GM12878 (cell line): Measurements from ENCODE around the gene OR2B6. TPM values are rescaled to one million over a fixed set of nuclear protein-coding genes. Genes with fewer than 3 reads are reported as not detected.

Experiments used
- ATAC-seq: fragments of 200-7000 bp; cut with Tn5 transposase; 3 replicates; pipeline ENCODE4 v1.9.1; 2020; ENCODE audit warnings: mild to moderate bottlenecking, moderate library complexity
- BruUV-seq: library from RNA; stranded (reverse); fragments of 400-500 nt; replicated peaks from 2 replicates; lab custom pipeline; 2021; lab: Mats Ljungman, UMichigan
- CTCF ChIA-PET: fragments of 300-600 bp; sonication (Branson Sonifier 250); formaldehyde crosslinking; extraction: SDS; loops from one replicate; lab custom pipeline; 2021; ENCODE audit warnings: inconsistent platforms; lab: Yijun Ruan, JAX
- POLR2A ChIA-PET: fragments of 350-600 bp; formaldehyde crosslinking; extraction: SDS; loops from one replicate; lab custom pipeline; 2021; ENCODE audit warnings: inconsistent platforms; lab: Charles Lee
- RAD21 ChIA-PET: fragments of 300-600 bp; sonication (Branson Sonifier 250); formaldehyde crosslinking; loops from one replicate; lab custom pipeline; 2023; ENCODE audit warnings: antibody characterized with exemption; ENCODE audit not compliant: unreplicated experiment; lab: Charles Lee
- SMC1A ChIA-PET: fragments of 300-600 bp; sonication (Branson Sonifier 250); formaldehyde crosslinking; loops from one replicate; lab custom pipeline; 2023; ENCODE audit not compliant: unreplicated experiment, uncharacterized antibody; lab: Charles Lee
- DNase-seq: peaks from one replicate; pipeline ENCODE4 v3.0.0-alpha.2; 2011; ENCODE audit warnings: low read depth, low spot score
- FAIRE-seq: peaks from 3 replicates; lab custom pipeline; 2011; peaks lifted over from hg19 to GRCh38; lab: Jason Lieb, UNC
- H2AFZ ChIP-seq: 2 replicates; pipeline ENCODE4 v1.6.0; 2011; ENCODE audit warnings: low read depth, low read length, control low read depth; ENCODE audit not compliant: control insufficient read depth
- H3K27ac ChIP-seq: 2 replicates; pipeline ENCODE4 v1.5.1; 2011; ENCODE audit warnings: control low read depth; ENCODE audit not compliant: control insufficient read depth, insufficient read depth
- H3K27me3 ChIP-seq, 2 experiments: replicated peaks in 1 of 2; 2 replicates each; pipeline versions ENCODE4 v1.6.0 to v1.6.1; 2011; ENCODE audit warnings: low read length in 1 of 2; ENCODE audit not compliant: control insufficient read depth in 2 of 2, insufficient read depth in 2 of 2
- H3K36me3 ChIP-seq, 2 experiments: 2 replicates each; pipeline ENCODE4 v1.5.1; 2011; ENCODE audit warnings: low read length in 1 of 2; ENCODE audit not compliant: control insufficient read depth in 2 of 2, insufficient read depth in 2 of 2
- H3K4me1 ChIP-seq: 2 replicates; pipeline ENCODE4 v1.6.1; 2011; ENCODE audit warnings: mild to moderate bottlenecking, low read length, moderate library complexity, mixed read lengths; ENCODE audit not compliant: control insufficient read depth, insufficient read depth
- H3K4me2 ChIP-seq: 2 replicates; pipeline ENCODE4 v1.6.0; 2011; ENCODE audit warnings: control low read depth; ENCODE audit not compliant: control insufficient read depth, insufficient read depth
- H3K4me3 ChIP-seq: fragments of 200-600 bp; sonication (generic); 2 replicates; pipeline ENCODE4 v1.5.1; 2016
- H3K79me2 ChIP-seq: 2 replicates; pipeline ENCODE4 v1.6.0; 2011; ENCODE audit warnings: low read length; ENCODE audit not compliant: control insufficient read depth, insufficient read depth
- H3K9ac ChIP-seq: 2 replicates; pipeline ENCODE4 v1.8.0; 2011; ENCODE audit warnings: low read length, control low read depth, mixed read lengths; ENCODE audit not compliant: control insufficient read depth, insufficient read depth
- H3K9me3 ChIP-seq: replicated peaks from 3 replicates; pipeline ENCODE4 v1.5.1; 2011; ENCODE audit warnings: mild to moderate bottlenecking, low read length; ENCODE audit not compliant: control insufficient read depth, insufficient read depth
- H4K20me1 ChIP-seq: 2 replicates; pipeline ENCODE4 v1.6.0; 2011; ENCODE audit not compliant: control insufficient read depth, insufficient read depth
- BRCA1 ChIP-seq: IDR thresholded peaks from 2 replicates; pipeline ENCODE4 v1.6.1; 2011; ENCODE audit warnings: low read depth, low read length, improper control_type of control experiment
- EZH2 ChIP-seq: IDR thresholded peaks from 2 replicates; pipeline ENCODE4 v1.6.1; 2012; ENCODE audit warnings: low read depth, mild to moderate bottlenecking, control low read depth, inconsistent platforms, low read length, borderline replicate concordance; ENCODE audit not compliant: control insufficient read depth
- HDAC2 ChIP-seq: fragments of 200-600 bp; sonication (generic); IDR thresholded peaks from 2 replicates; pipeline ENCODE4 v1.6.1; 2017
- HDAC6 ChIP-seq: fragments of 200-600 bp; sonication (generic); IDR thresholded peaks from one replicate; pipeline ENCODE4 v1.8.0; 2017; ENCODE audit warnings: antibody characterized with exemption; ENCODE audit not compliant: unreplicated experiment
- NFYB ChIP-seq: IDR thresholded peaks from 2 replicates; pipeline ENCODE4 v1.6.1; 2011; ENCODE audit warnings: low read depth, mild to moderate bottlenecking, low read length, improper control_type of control experiment, moderate library complexity; ENCODE audit not compliant: insufficient read depth
- RAD51 ChIP-seq: fragments of 450-650 bp; IDR thresholded peaks from 2 replicates; pipeline ENCODE4 v1.6.1; 2016; ENCODE audit warnings: moderate library complexity, mild to moderate bottlenecking, inconsistent platforms
- SMAD5 ChIP-seq: IDR thresholded peaks from 2 replicates; pipeline ENCODE4 v1.6.1; 2016; ENCODE audit warnings: antibody characterized with exemption, low read depth
- SMC3 ChIP-seq: IDR thresholded peaks from 2 replicates; pipeline ENCODE4 v1.6.1; 2011; ENCODE audit warnings: low read length, improper control_type of control experiment, borderline replicate concordance
- SPI1 ChIP-seq: IDR thresholded peaks from 2 replicates; pipeline ENCODE4 v1.6.1; 2011; ENCODE audit warnings: low read depth, mild to moderate bottlenecking, low read length, moderate library complexity, borderline replicate concordance; ENCODE audit not compliant: insufficient read depth
- SRF ChIP-seq, 2 experiments: IDR thresholded peaks; 2 replicates each; pipeline ENCODE4 v1.6.1; 2011; ENCODE audit warnings: low read depth in 2 of 2, low read length in 2 of 2, mild to moderate bottlenecking in 1 of 2, moderate library complexity in 1 of 2
- SUPT20H ChIP-seq: IDR thresholded peaks from 2 replicates; pipeline ENCODE4 v1.6.1; 2011; ENCODE audit warnings: low read depth, mild to moderate bottlenecking, low read length, moderate library complexity, borderline replicate concordance; ENCODE audit not compliant: control insufficient read depth
- ZBED1 ChIP-seq: IDR thresholded peaks from 2 replicates; pipeline ENCODE4 v1.6.1; 2016; ENCODE audit warnings: borderline replicate concordance
- ZNF384 ChIP-seq: IDR thresholded peaks from 2 replicates; pipeline ENCODE4 v1.6.1; 2012; ENCODE audit warnings: low read depth, mild to moderate bottlenecking, low read length, improper control_type of control experiment, borderline replicate concordance
- WGBS: methylation state at CpG from one replicate; pipeline ENCODE4 v1.1.6; 2016; ENCODE audit warnings: low lambda C conversion rate; ENCODE audit not compliant: insufficient replicate concordance, insufficient coverage; ENCODE audit errors: missing lambda C conversion rate; 5-methylcytosine and 5-hydroxymethylcytosine counted together
- in situ Hi-C: fragments of 300-500 bp; cut with MboI; formaldehyde crosslinking; loops from 9 replicates; pipeline ENCODE4 v1.14.3; 2018; ENCODE audit warnings: mixed read lengths
- intact Hi-C: fragments of 100-400 bp; cut with micrococcal nuclease; formaldehyde crosslinking; loops from one replicate; pipeline ENCODE4 v1.14.2; 2022; ENCODE audit not compliant: unreplicated experiment
- polyA plus RNA-seq, 11 experiments: library from polyadenylated mRNA; depleted of rRNA in 4 of 11; unstranded in 6 of 11; stranded (reverse) in 5 of 11; fragments of >200 nt; fragmentation: Nextera tagmentation in 4 of 11; fragmentation: Illumina TruSeq in 1 of 11; extraction: Ambion mirVana in 4 of 11; extraction: Trizol in 1 of 11; gene quantifications; 1 replicate in 1 of 11; 2 replicates in 10 of 11; pipeline versions ENCODE4 v1.2.1 to v1.2.3, GENCODE V29; 2011 to 2016; ENCODE audit warnings: inconsistent platforms in 2 of 11, missing spikeins in 2 of 11, low read depth in 1 of 11
- total RNA-seq, 4 experiments: library from RNA; depleted of rRNA in 3 of 4; stranded (reverse); fragments of >200 nt in 3 of 4; fragmentation: Illumina TruSeq in 1 of 4; extraction: Trizol in 1 of 4; gene quantifications; 2 replicates each; pipeline versions ENCODE4 v1.2.1 to v1.2.3, GENCODE V29; 2013 to 2021
- TF ChIP-seq, protein P1 (sequence below): IDR thresholded peaks from 2 replicates; pipeline ENCODE4 v1.6.1; 2011; ENCODE audit warnings: borderline replicate concordance, low read depth, mild to moderate bottlenecking, moderate library complexity, mixed read lengths, low read length; ENCODE audit not compliant: insufficient read depth; ENCODE audit errors: extremely low read length
- TF ChIP-seq, protein P2 (sequence below): fragments of 450-650 bp; IDR thresholded peaks from 2 replicates; pipeline ENCODE4 v1.6.1; 2017; ENCODE audit warnings: mild to moderate bottlenecking, low read depth, inconsistent platforms; ENCODE audit not compliant: poor library complexity, severe bottlenecking

The OR2B6 gene
- total and polyA plus RNA-seq, 10 of the 15 experiments (the other 5 are each of a cell fraction or from before 2014, with no cell fraction given): 0.29 to 10.3 (median 1.4) TPM; not detected in 1

GRCh38 chr6:27962506-27962905 is 5.5 kb downstream of the OR2B6 start:
- intact Hi-C loops (no loop called here), in situ Hi-C loops (no loop called here)
- no peak overlapping the region for H3K4me2 ChIP-seq
- CTCF ChIA-PET: interaction anchor here (1.6 kb wide), 1 partner anchor 394 kb away, joined by 4 read pairs; no protein-coding TSS in a partner anchor
- no peak for ATAC-seq
- no TSS peak for BruUV-seq
- H3K27me3 ChIP-seq: no peaks in the 10 kb centered on the region
- H3K36me3 ChIP-seq: no peaks in the 10 kb centered on the region; a peak in 1 of 4 replicates
- no peaks in the 10 kb centered on the region for H3K4me1 ChIP-seq
- no peak for FAIRE-seq
- H4K20me1 ChIP-seq: no peaks in the 10 kb centered on the region
- H3K4me3 ChIP-seq: no peak overlapping the region
- no peak overlapping the region for H2AFZ ChIP-seq
- TF ChIP-seq SMAD5: no peak
- no peak for TF ChIP-seq EZH2
- no peak for TF ChIP-seq ZNF384
- TF ChIP-seq BRCA1: no peak
- TF ChIP-seq ZBED1: no peak
- TF ChIP-seq HDAC6: no peak
- WGBS: 81% methylated on average over 3 of the region's 3 CpGs
- POLR2A ChIA-PET: no interaction called here
- no peaks in the 10 kb centered on the region for H3K79me2 ChIP-seq
- RAD21 ChIA-PET: no interaction called here
- H3K9ac ChIP-seq: no peak overlapping the region
- H3K9me3 ChIP-seq: no peaks in the 10 kb centered on the region; the same call in 2 of the 3 replicates
- no peak for DNase-seq
- no peak overlapping the region for H3K27ac ChIP-seq
- SMC1A ChIA-PET: interaction anchor here (1.4 kb wide), 1 partner anchor 21 kb away, joined by 4 read pairs; no protein-coding TSS in a partner anchor

- no peak overlapping the region for H3K4me3 ChIP-seq
- RAD21 ChIA-PET: no interaction called here
- TF ChIP-seq SPI1: no peak
- TF ChIP-seq HDAC2: no peak
- TF ChIP-seq SMC3: no peak
- TF ChIP-seq SUPT20H: no peak
- TF ChIP-seq, protein P1, sequence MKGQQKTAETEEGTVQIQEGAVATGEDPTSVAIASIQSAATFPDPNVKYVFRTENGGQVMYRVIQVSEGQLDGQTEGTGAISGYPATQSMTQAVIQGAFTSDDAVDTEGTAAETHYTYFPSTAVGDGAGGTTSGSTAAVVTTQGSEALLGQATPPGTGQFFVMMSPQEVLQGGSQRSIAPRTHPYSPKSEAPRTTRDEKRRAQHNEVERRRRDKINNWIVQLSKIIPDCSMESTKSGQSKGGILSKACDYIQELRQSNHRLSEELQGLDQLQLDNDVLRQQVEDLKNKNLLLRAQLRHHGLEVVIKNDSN: no peak
- TF ChIP-seq, protein P2, sequence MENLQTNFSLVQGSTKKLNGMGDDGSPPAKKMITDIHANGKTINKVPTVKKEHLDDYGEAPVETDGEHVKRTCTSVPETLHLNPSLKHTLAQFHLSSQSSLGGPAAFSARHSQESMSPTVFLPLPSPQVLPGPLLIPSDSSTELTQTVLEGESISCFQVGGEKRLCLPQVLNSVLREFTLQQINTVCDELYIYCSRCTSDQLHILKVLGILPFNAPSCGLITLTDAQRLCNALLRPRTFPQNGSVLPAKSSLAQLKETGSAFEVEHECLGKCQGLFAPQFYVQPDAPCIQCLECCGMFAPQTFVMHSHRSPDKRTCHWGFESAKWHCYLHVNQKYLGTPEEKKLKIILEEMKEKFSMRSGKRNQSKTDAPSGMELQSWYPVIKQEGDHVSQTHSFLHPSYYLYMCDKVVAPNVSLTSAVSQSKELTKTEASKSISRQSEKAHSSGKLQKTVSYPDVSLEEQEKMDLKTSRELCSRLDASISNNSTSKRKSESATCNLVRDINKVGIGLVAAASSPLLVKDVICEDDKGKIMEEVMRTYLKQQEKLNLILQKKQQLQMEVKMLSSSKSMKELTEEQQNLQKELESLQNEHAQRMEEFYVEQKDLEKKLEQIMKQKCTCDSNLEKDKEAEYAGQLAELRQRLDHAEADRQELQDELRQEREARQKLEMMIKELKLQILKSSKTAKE: no peak
- TF ChIP-seq NFYB: no peak
- TF ChIP-seq SRF (IDR thresholded peaks at IDR 0.05; ENCODE audit: low read depth in 2 of 2, low read length in 2 of 2): no peak
- TF ChIP-seq RAD51: no peak
Measured at GRCh38 chr6:27966044-27966443, 9.0 kb downstream of the OR2B6 start.

More at GRCh38 chr6:27966044-27966443, 9.0 kb downstream of the OR2B6 start:
- ChIA-PET SMC1A (interaction anchor here (0.9 to 1.0 kb wide), 2 partner anchors 8 to 11 kb away, joined by 3 to 5 read pairs; no protein-coding TSS in a partner anchor), CTCF (no interaction called here), POLR2A (no interaction called here)
- intact Hi-C loops (no loop called here), in situ Hi-C loops (no loop called here)
- Histone ChIP-seq H3K9ac (no peak overlapping the region), H3K27me3 (no peaks in the 10 kb centered on the region), H3K79me2 (no peaks in the 10 kb centered on the region), H3K4me1 (no peaks in the 10 kb centered on the region), H4K20me1 (no peaks in the 10 kb centered on the region), H2AFZ (no peak overlapping the region), H3K27ac (no peak overlapping the region), H3K36me3 (no peaks in the 10 kb centered on the region), H3K4me2 (no peak overlapping the region), H3K9me3 (no peaks in the 10 kb centered on the region; the same call in 2 of the 3 replicates)
- no TSS peak for BruUV-seq
- DNase-seq (no peak), ATAC-seq (peak; percentile 36; the same call in 2 of the 3 replicates), FAIRE-seq (no peak)
- WGBS: 14% methylated on average over 4 of the region's 4 CpGs
